Upper lobe of left lung (tissue), 6 donors: Measurements from ENCODE around the gene SLCO4C1. TPM values are rescaled to one million over a fixed set of nuclear protein-coding genes. Genes with fewer than 3 reads are reported as not detected.

Experiments
- ATAC-seq, 2 donors: fragments of 200-7000 bp; cut with Tn5 transposase; one replicate each; pipeline ENCODE4 v1.9.1; 2022; ENCODE audit warnings: mild to moderate bottlenecking in 2 of 2, moderate library complexity in 2 of 2; ENCODE audit not compliant: low FRiP score in 2 of 2
- DNase-seq, 2 donors: peaks; one replicate each; pipeline ENCODE4 v3.0.0-alpha.2; 2019 to 2020
- H3K27ac ChIP-seq, 4 donors: fragments of 200-600 bp; sonication (generic); one replicate each; pipeline ENCODE4 v1.5.1; 2016 to 2019
- H3K27me3 ChIP-seq, 4 donors: fragments of 200-600 bp; sonication (generic); one replicate each; pipeline ENCODE4 v1.5.1; 2017 to 2019
- H3K36me3 ChIP-seq, 4 donors: fragments of 200-600 bp; sonication (generic); one replicate each; pipeline ENCODE4 v1.5.1; 2016 to 2019
- H3K4me1 ChIP-seq, 4 donors: fragments of 200-600 bp; sonication (generic); one replicate each; pipeline ENCODE4 v1.5.1; 2018 to 2019
- H3K4me3 ChIP-seq, 4 donors: fragments of 200-600 bp; sonication (generic); one replicate each; pipeline ENCODE4 v1.5.1; 2017 to 2019; ENCODE audit warnings: mild to moderate bottlenecking in 2 of 4, moderate library complexity in 1 of 4
- H3K9me3 ChIP-seq, 4 donors: fragments of 200-600 bp; sonication (generic); one replicate each; pipeline ENCODE4 v1.5.1; 2018 to 2019
- CTCF ChIP-seq, 6 experiments: fragments of 450-650 bp in 4 of 6; fragments of 200-600 bp in 2 of 6; sonication (generic) in 2 of 6; IDR thresholded peaks; one replicate each; pipeline ENCODE4 v1.5.1; 2016 to 2019; ENCODE audit warnings: antibody characterized with exemption in 6 of 6
- EP300 ChIP-seq, 4 donors: sonication (generic); formaldehyde crosslinking; IDR thresholded peaks; one replicate each; pipeline ENCODE4 v1.5.1; 2017; ENCODE audit warnings: antibody characterized with exemption in 4 of 4, control low read depth in 2 of 4
- POLR2A ChIP-seq, 4 donors: fragments of 450-650 bp; IDR thresholded peaks; one replicate each; pipeline ENCODE4 v1.5.1; 2016 to 2017; ENCODE audit warnings: antibody characterized with exemption in 4 of 4, mild to moderate bottlenecking in 2 of 4
- POLR2AphosphoS5 ChIP-seq, 2 donors: sonication (generic); formaldehyde crosslinking; IDR thresholded peaks; one replicate each; pipeline ENCODE4 v1.5.1; 2017; ENCODE audit warnings: antibody characterized with exemption in 2 of 2
- WGBS, 2 donors: methylation state at CpG; one replicate each; pipeline ENCODE4 v1.1.5; 2017 to 2018; 5-methylcytosine and 5-hydroxymethylcytosine counted together
- total RNA-seq, 6 donors: library from RNA; depleted of rRNA in 4 of 6; stranded (reverse); fragments of >200 nt in 4 of 6; gene quantifications; one replicate each; pipeline versions ENCODE4 v1.1.0 to v1.2.1, GENCODE V29; 2016 to 2021
- donor health status: DM: no; HTN: no; CAD: no; lungs with moderate emphysema.
- donor health status: DM: no; HTN: yes; CAD: no; lungs with severe emphysema.

SLCO4C1 gene
- total RNA-seq, 6 donors from 2014 or later: 5.5 to 47.3 (median 21.3) TPM

GRCh38 chr5:102243213-102243612, 52.9 kb downstream of the SLCO4C1 start:
- H3K27ac ChIP-seq: peak overlapping the region in 2 of 4 donors; percentile 72 to 79

GRCh38 chr5:102241809-102242421, 54.2 kb downstream of the SLCO4C1 start:
- ATAC-seq: peak; percentile 32 to 81
- no peaks in the 10 kb centered on the region for H3K27me3 ChIP-seq
- no peak overlapping the region for H3K4me3 ChIP-seq
- no peaks in the 10 kb centered on the region for H3K36me3 ChIP-seq
- H3K9me3 ChIP-seq: no peaks in the 10 kb centered on the region
- H3K27ac ChIP-seq: peak overlapping the region in 3 of 4 donors; percentile 15 to 79 (median 72)
- peak in 1 of 2 donors; percentile 57 for DNase-seq
- WGBS, 2 donors: 82 to 90% methylated on average over 1 of the region's 1 CpG
- H3K4me1 ChIP-seq: peaks cover 0 to 11% (median 0%) of the 10 kb centered on the region in 4 donors
- TF ChIP-seq EP300 (IDR thresholded peaks at IDR 0.05): peak in 1 of 4 donors; percentile 10
- TF ChIP-seq CTCF (IDR thresholded peaks at IDR 0.05): peak in 1 of 6 experiments; percentile 4
- no peak for TF ChIP-seq POLR2A (IDR thresholded peaks at IDR 0.05)
- no peak for TF ChIP-seq POLR2AphosphoS5 (IDR thresholded peaks at IDR 0.05)

More at GRCh38 chr5:102243213-102243612, 52.9 kb downstream of the SLCO4C1 start:
- Histone ChIP-seq H3K36me3 (no peaks in the 10 kb centered on the region), H3K27me3 (no peaks in the 10 kb centered on the region), H3K9me3 (no peaks in the 10 kb centered on the region), H3K4me1 (peaks cover 0 to 11% (median 0%) of the 10 kb centered on the region in 4 donors), H3K4me3 (no peak overlapping the region)
- 62 to 75% methylated on average over 4 of the region's 4 CpGs for WGBS, 2 donors
- ATAC-seq: no peak
- DNase-seq: peak in 1 of 2 donors; percentile 63
- no peak for TF ChIP-seq CTCF (IDR thresholded peaks at IDR 0.05)
- no peak for TF ChIP-seq POLR2A (IDR thresholded peaks at IDR 0.05)
- no peak for TF ChIP-seq EP300 (IDR thresholded peaks at IDR 0.05)
- no peak for TF ChIP-seq POLR2AphosphoS5 (IDR thresholded peaks at IDR 0.05)

GRCh38 chr5:102231693-102232619, 64.1 kb downstream of the SLCO4C1 start:
- DNase-seq (peak in 1 of 2 donors; percentile 86), ATAC-seq (peak; percentile 53 to 79)

GRCh38 chr5:102229685-102230084, 66.4 kb downstream of the SLCO4C1 start:
- WGBS, 2 donors: 74 to 83% methylated on average over 1 of the region's 1 CpG

More at GRCh38 chr5:102231693-102232619, 64.1 kb downstream of the SLCO4C1 start:
- H3K36me3 ChIP-seq: no peaks in the 10 kb centered on the region
- WGBS, 2 donors: 64 to 88% methylated on average over 6 to 7 of the region's 7 CpGs
- H3K27ac ChIP-seq: peak overlapping the region in 2 of 4 donors; percentile 73 to 74
- no peak overlapping the region for H3K4me3 ChIP-seq
- H3K9me3 ChIP-seq: no peaks in the 10 kb centered on the region
- peaks cover 0 to 8% (median 2%) of the 10 kb centered on the region in 4 donors for H3K4me1 ChIP-seq
- no peak for TF ChIP-seq POLR2AphosphoS5 (IDR thresholded peaks at IDR 0.05)
- TF ChIP-seq POLR2A (IDR thresholded peaks at IDR 0.05): peak in 1 of 4 donors; percentile 13
- TF ChIP-seq EP300 (IDR thresholded peaks at IDR 0.05): peak in 1 of 4 donors; percentile 94
- TF ChIP-seq CTCF (IDR thresholded peaks at IDR 0.05): peak in 1 of 6 experiments; percentile 6
- no peaks in the 10 kb centered on the region for H3K27me3 ChIP-seq

GRCh38 chr5:102226321-102226720, 69.8 kb downstream of the SLCO4C1 start:
- no peaks in the 10 kb centered on the region for H3K36me3 ChIP-seq
- DNase-seq (no peak), ATAC-seq (no peak)
- H3K4me3 ChIP-seq: no peak overlapping the region
- H3K9me3 ChIP-seq: peaks cover 0 to 9% (median 2%) of the 10 kb centered on the region in 4 donors
- WGBS, 2 donors: 96 to 100% methylated on average over 1 of the region's 1 CpG
- no peaks in the 10 kb centered on the region for H3K27me3 ChIP-seq
- peaks cover 0 to 4% (median 0%) of the 10 kb centered on the region in 4 donors for H3K4me1 ChIP-seq
- H3K27ac ChIP-seq: no peak overlapping the region
- TF ChIP-seq POLR2AphosphoS5 (IDR thresholded peaks at IDR 0.05) (no peak), POLR2A (IDR thresholded peaks at IDR 0.05) (no peak), CTCF (IDR thresholded peaks at IDR 0.05) (no peak), EP300 (IDR thresholded peaks at IDR 0.05) (no peak)

More at GRCh38 chr5:102229685-102230084, 66.4 kb downstream of the SLCO4C1 start:
- ATAC-seq (no peak), DNase-seq (no peak)
- no peak for TF ChIP-seq EP300 (IDR thresholded peaks at IDR 0.05)
- Histone ChIP-seq H3K4me1 (peaks cover 0 to 8% (median 2%) of the 10 kb centered on the region in 4 donors), H3K4me3 (no peak overlapping the region), H3K27ac (no peak overlapping the region), H3K9me3 (no peaks in the 10 kb centered on the region), H3K36me3 (no peaks in the 10 kb centered on the region), H3K27me3 (no peaks in the 10 kb centered on the region)
